Upper lobe of left lung (tissue), 6 donors: ENCODE data around the gene CABLES1. TPM values are rescaled to one million over a fixed set of nuclear protein-coding genes. Genes with fewer than 3 reads are reported as not detected.

Experiments used
- ATAC-seq, 2 donors: fragments of 200-7000 bp; cut with Tn5 transposase; one replicate each; pipeline ENCODE4 v1.9.1; 2022; ENCODE audit warnings: mild to moderate bottlenecking in 2 of 2, moderate library complexity in 2 of 2; ENCODE audit not compliant: low FRiP score in 2 of 2
- DNase-seq, 2 donors: peaks; one replicate each; pipeline ENCODE4 v3.0.0-alpha.2; 2019 to 2020
- H3K27ac ChIP-seq, 4 donors: fragments of 200-600 bp; sonication (generic); one replicate each; pipeline ENCODE4 v1.5.1; 2016 to 2019
- H3K27me3 ChIP-seq, 4 donors: fragments of 200-600 bp; sonication (generic); one replicate each; pipeline ENCODE4 v1.5.1; 2017 to 2019
- H3K36me3 ChIP-seq, 4 donors: fragments of 200-600 bp; sonication (generic); one replicate each; pipeline ENCODE4 v1.5.1; 2016 to 2019
- H3K4me1 ChIP-seq, 4 donors: fragments of 200-600 bp; sonication (generic); one replicate each; pipeline ENCODE4 v1.5.1; 2018 to 2019
- H3K4me3 ChIP-seq, 4 donors: fragments of 200-600 bp; sonication (generic); one replicate each; pipeline ENCODE4 v1.5.1; 2017 to 2019; ENCODE audit warnings: mild to moderate bottlenecking in 2 of 4, moderate library complexity in 1 of 4
- H3K9me3 ChIP-seq, 4 donors: fragments of 200-600 bp; sonication (generic); one replicate each; pipeline ENCODE4 v1.5.1; 2018 to 2019
- CTCF ChIP-seq, 6 experiments: fragments of 450-650 bp in 4 of 6; fragments of 200-600 bp in 2 of 6; sonication (generic) in 2 of 6; IDR thresholded peaks; one replicate each; pipeline ENCODE4 v1.5.1; 2016 to 2019; ENCODE audit warnings: antibody characterized with exemption in 6 of 6
- EP300 ChIP-seq, 4 donors: sonication (generic); formaldehyde crosslinking; IDR thresholded peaks; one replicate each; pipeline ENCODE4 v1.5.1; 2017; ENCODE audit warnings: antibody characterized with exemption in 4 of 4, control low read depth in 2 of 4
- POLR2A ChIP-seq, 4 donors: fragments of 450-650 bp; IDR thresholded peaks; one replicate each; pipeline ENCODE4 v1.5.1; 2016 to 2017; ENCODE audit warnings: antibody characterized with exemption in 4 of 4, mild to moderate bottlenecking in 2 of 4
- POLR2AphosphoS5 ChIP-seq, 2 donors: sonication (generic); formaldehyde crosslinking; IDR thresholded peaks; one replicate each; pipeline ENCODE4 v1.5.1; 2017; ENCODE audit warnings: antibody characterized with exemption in 2 of 2
- WGBS, 2 donors: methylation state at CpG; one replicate each; pipeline ENCODE4 v1.1.5; 2017 to 2018; 5-methylcytosine and 5-hydroxymethylcytosine counted together
- total RNA-seq, 6 donors: library from RNA; depleted of rRNA in 4 of 6; stranded (reverse); fragments of >200 nt in 4 of 6; gene quantifications; one replicate each; pipeline versions ENCODE4 v1.1.0 to v1.2.1, GENCODE V29; 2016 to 2021
- donor health status: DM: no; HTN: no; CAD: no; lungs with moderate emphysema.
- donor health status: DM: no; HTN: yes; CAD: no; lungs with severe emphysema.

CABLES1 gene
- total RNA-seq, 6 donors from 2014 or later, result 24.6 to 63.9 (median 40.9) TPM

- Histone ChIP-seq H3K4me3 (no peak overlapping the region), H3K27me3 (no peaks in the 10 kb centered on the region), H3K27ac (no peak overlapping the region), H3K4me1 (peaks cover 3 to 8% (median 5%) of the 10 kb centered on the region in 4 donors), H3K9me3 (no peaks in the 10 kb centered on the region), H3K36me3 (peaks cover 0 to 4% (median 0%) of the 10 kb centered on the region in 4 donors)
- ATAC-seq, result no peak
- DNase-seq, result no peak
- TF ChIP-seq POLR2AphosphoS5 (IDR thresholded peaks at IDR 0.05) (no peak), EP300 (IDR thresholded peaks at IDR 0.05) (no peak), POLR2A (IDR thresholded peaks at IDR 0.05) (no peak)
- 94 to 100% methylated on average over 3 to 4 of the region's 4 CpGs for WGBS, 2 donors
These were observed 51.5 kb downstream of the CABLES1 start for GRCh38 chr18:23186781-23187180.

GRCh38 chr18:23188068-23188760, 52.9 kb downstream of the CABLES1 start:
- TF ChIP-seq POLR2A (IDR thresholded peaks at IDR 0.05) (no peak), POLR2AphosphoS5 (IDR thresholded peaks at IDR 0.05) (no peak), CTCF (IDR thresholded peaks at IDR 0.05) (no peak)

GRCh38 chr18:23189099-23189498, 53.8 kb downstream of the CABLES1 start:
- no peak for ATAC-seq
- H3K4me3 ChIP-seq, result no peak overlapping the region
- no peak for TF ChIP-seq EP300 (IDR thresholded peaks at IDR 0.05)
- no peak for TF ChIP-seq CTCF (IDR thresholded peaks at IDR 0.05)
- TF ChIP-seq POLR2A (IDR thresholded peaks at IDR 0.05), result no peak
- TF ChIP-seq POLR2AphosphoS5 (IDR thresholded peaks at IDR 0.05), result no peak
- no peaks in the 10 kb centered on the region for H3K9me3 ChIP-seq
- DNase-seq, result no peak
- 93 to 97% methylated on average over 4 to 7 of the region's 7 CpGs for WGBS, 2 donors
- peaks cover 0 to 4% (median 0%) of the 10 kb centered on the region in 4 donors for H3K36me3 ChIP-seq
- H3K4me1 ChIP-seq, result peaks cover 16 to 25% (median 20%) of the 10 kb centered on the region in 4 donors
- H3K27me3 ChIP-seq, result no peaks in the 10 kb centered on the region
- H3K27ac ChIP-seq, result peak overlapping the region in 3 of 4 donors; percentile 17 to 35 (median 24)

More at GRCh38 chr18:23188068-23188760, 52.9 kb downstream of the CABLES1 start:
- Histone ChIP-seq H3K36me3 (peaks cover 0 to 4% (median 0%) of the 10 kb centered on the region in 4 donors), H3K4me3 (no peak overlapping the region), H3K27me3 (no peaks in the 10 kb centered on the region), H3K9me3 (no peaks in the 10 kb centered on the region), H3K27ac (no peak overlapping the region), H3K4me1 (peaks cover 13 to 22% (median 14%) of the 10 kb centered on the region in 4 donors)
- no peak for ATAC-seq
- 80 to 83% methylated on average over 6 of the region's 6 CpGs for WGBS, 2 donors
- no peak for DNase-seq

- TF ChIP-seq POLR2AphosphoS5 (IDR thresholded peaks at IDR 0.05) (peak in 1 of 2 donors; percentile 33), POLR2A (IDR thresholded peaks at IDR 0.05) (no peak), EP300 (IDR thresholded peaks at IDR 0.05) (peak in 1 of 4 donors; percentile 88)
- 63 to 82% methylated on average over 21 to 25 of the region's 25 CpGs for WGBS, 2 donors
- H3K27me3 ChIP-seq, result no peaks in the 10 kb centered on the region
- peaks cover 16 to 30% (median 24%) of the 10 kb centered on the region in 4 donors for H3K4me1 ChIP-seq
- H3K27ac ChIP-seq, result peak overlapping the region; percentile 17 to 58 (median 30)
- peaks cover 0 to 4% (median 0%) of the 10 kb centered on the region in 4 donors for H3K36me3 ChIP-seq
- DNase-seq, result peak in 1 of 2 donors; percentile 85
- no peaks in the 10 kb centered on the region for H3K9me3 ChIP-seq
- ATAC-seq, result peak; percentile 10 to 79
- no peak overlapping the region for H3K4me3 ChIP-seq
These were observed 54.7 kb downstream of the CABLES1 start for GRCh38 chr18:23189768-23190661.

- H3K27ac ChIP-seq, result no peak overlapping the region
- H3K4me3 ChIP-seq, result no peak overlapping the region
- DNase-seq (no peak), ATAC-seq (no peak)
- peaks cover 0 to 4% (median 0%) of the 10 kb centered on the region in 4 donors for H3K36me3 ChIP-seq
- H3K4me1 ChIP-seq, result peaks cover 22 to 32% (median 28%) of the 10 kb centered on the region in 4 donors
- H3K9me3 ChIP-seq, result no peaks in the 10 kb centered on the region
- 100% methylated on average over 1 of the region's 1 CpG for WGBS, 2 donors
- no peaks in the 10 kb centered on the region for H3K27me3 ChIP-seq
- TF ChIP-seq POLR2AphosphoS5 (IDR thresholded peaks at IDR 0.05) (no peak), POLR2A (IDR thresholded peaks at IDR 0.05) (no peak), CTCF (IDR thresholded peaks at IDR 0.05) (no peak), EP300 (IDR thresholded peaks at IDR 0.05) (no peak)
These were observed 55.9 kb downstream of the CABLES1 start for GRCh38 chr18:23191232-23191631.
